ENCODE data around the gene NDST1. TPM values are rescaled to one million over a fixed set of nuclear protein-coding genes. Genes with fewer than 3 reads are reported as not detected.
A peak's percentile ranks its signal among the peaks of the same experiment; 100 is the strongest.

Gene NDST1
- total RNA-seq, 4 donors from 2014 or later: 45.4 to 86.5 (median 81.2) TPM

DNA sequence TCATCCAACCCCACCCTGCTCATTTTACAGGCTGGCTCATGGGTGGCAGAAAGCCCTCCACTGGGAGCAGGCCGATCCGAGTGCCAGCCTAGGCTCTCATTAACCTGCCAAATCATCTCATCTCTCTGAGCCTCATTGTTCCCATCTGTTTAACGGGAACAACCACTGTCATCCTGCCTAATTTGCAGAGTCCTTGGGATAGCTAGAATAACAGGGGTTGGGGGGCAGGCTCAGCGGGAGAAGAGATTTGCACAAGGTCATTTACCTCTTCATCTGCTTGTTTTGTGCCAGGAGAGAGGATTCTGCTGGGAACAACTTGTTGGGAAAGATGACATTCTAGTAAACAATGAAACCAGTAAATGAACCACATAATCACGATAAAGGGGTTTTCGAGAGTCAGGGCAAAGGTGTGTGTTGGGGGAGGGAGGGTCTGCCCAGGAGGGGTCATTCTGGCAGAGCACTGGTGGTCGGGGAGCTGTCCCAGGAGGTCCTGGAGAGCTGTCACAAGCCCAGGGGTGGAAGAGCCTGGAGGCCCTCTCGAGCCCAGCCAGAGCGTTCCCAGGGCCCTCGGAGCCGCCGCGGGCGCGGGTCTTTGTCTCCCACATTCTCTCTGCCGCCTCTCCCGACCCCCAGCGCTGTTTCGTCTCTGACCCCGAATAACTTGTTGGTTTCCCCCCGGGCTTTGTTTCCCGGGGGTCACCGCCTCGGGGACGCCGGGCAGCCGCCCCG lies 22.8 kb upstream of the NDST1 start:
- TF ChIP-seq, protein P1, sequence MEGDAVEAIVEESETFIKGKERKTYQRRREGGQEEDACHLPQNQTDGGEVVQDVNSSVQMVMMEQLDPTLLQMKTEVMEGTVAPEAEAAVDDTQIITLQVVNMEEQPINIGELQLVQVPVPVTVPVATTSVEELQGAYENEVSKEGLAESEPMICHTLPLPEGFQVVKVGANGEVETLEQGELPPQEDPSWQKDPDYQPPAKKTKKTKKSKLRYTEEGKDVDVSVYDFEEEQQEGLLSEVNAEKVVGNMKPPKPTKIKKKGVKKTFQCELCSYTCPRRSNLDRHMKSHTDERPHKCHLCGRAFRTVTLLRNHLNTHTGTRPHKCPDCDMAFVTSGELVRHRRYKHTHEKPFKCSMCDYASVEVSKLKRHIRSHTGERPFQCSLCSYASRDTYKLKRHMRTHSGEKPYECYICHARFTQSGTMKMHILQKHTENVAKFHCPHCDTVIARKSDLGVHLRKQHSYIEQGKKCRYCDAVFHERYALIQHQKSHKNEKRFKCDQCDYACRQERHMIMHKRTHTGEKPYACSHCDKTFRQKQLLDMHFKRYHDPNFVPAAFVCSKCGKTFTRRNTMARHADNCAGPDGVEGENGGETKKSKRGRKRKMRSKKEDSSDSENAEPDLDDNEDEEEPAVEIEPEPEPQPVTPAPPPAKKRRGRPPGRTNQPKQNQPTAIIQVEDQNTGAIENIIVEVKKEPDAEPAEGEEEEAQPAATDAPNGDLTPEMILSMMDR (IDR thresholded peaks at IDR 0.05): no peak
- ATAC-seq (ENCODE audit: low FRiP score) (peak; percentile 3), DNase-seq (ENCODE audit: low spot score) (no peak)

DNA sequence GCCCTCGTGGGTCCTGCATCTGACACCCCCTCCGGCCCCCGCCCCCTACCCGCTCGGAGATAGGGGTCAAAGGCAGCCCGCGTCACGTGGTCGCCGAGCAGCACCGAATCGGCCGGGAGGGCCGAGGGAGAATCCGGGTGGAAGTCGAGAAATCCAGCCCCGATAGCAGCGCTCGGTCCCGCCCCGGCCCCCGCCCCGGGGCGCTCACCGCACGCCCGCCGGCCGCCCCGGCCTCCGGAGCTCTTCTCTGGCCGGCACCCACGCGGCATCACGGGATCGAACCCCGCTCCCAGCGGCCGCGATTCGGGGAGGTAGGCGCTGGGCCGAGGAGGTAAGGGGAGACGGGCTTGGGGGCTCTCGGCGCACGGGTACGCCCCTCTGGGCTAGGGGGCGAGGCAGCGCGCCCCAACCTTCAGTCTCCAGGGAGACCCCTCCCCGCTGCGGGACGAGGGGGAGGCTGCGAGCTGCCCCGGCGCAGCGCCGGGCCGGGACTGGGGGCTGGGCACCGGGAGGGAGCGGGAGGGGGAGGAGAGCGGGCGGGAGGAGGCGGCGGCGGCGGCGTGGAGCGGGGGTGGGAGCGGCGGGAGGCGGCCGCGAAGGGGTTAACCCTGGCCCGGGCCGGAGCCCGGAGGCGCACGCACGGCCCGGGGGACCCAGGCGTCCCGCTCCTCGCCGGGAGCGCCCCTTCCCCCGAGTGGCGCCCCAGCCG lies 22.1 kb upstream of the NDST1 start:
- TF ChIP-seq, protein P1 (IDR thresholded peaks at IDR 0.05): no peak
- ATAC-seq (ENCODE audit: low FRiP score): peak; percentile 58
- no peak for DNase-seq (ENCODE audit: low spot score)

DNA sequence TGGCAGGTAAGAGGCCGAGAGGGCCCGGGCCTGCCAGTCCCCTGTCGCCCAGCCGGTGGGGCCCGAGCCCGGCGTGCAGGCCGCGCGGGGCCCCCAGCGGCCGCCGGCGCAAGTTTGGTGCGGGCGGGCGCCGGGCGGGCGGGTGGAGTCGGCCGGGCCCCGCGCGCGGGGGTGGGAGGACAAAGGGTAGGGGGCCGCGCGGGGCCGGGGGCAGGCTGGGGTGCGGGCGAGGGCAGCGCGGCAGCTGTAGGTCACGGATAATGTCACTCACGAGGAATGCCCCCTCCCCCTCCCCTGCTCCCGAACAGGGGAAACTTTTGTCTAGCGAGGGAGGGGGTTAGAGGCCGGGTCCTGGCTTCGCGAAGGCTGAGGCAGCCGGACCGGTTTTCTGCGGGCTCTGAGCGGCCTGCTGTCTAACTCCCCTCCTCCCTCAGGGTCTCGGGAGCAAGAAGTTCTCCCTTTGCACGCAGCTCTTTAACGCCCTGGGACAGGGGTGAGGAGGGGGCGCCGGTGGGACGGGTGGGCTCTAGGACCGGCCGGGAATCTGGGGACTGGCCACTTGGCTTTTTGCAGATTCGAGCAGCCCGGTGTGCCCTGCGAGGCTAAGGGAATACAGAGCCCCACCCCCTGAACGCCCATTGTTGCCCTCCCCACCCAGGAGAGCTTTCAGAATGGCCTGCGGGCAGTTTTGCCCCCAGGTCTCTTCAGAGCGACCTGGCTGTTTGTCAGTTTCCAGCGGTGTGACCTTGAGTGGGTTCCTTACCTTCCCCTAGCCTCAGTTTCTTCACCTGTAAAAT lies 21.3 kb upstream of the NDST1 start:
- DNase-seq (ENCODE audit: low spot score) (no peak), ATAC-seq (ENCODE audit: low FRiP score) (peak; percentile 27)
- TF ChIP-seq, protein P1 (IDR thresholded peaks at IDR 0.05): no peak

DNA sequence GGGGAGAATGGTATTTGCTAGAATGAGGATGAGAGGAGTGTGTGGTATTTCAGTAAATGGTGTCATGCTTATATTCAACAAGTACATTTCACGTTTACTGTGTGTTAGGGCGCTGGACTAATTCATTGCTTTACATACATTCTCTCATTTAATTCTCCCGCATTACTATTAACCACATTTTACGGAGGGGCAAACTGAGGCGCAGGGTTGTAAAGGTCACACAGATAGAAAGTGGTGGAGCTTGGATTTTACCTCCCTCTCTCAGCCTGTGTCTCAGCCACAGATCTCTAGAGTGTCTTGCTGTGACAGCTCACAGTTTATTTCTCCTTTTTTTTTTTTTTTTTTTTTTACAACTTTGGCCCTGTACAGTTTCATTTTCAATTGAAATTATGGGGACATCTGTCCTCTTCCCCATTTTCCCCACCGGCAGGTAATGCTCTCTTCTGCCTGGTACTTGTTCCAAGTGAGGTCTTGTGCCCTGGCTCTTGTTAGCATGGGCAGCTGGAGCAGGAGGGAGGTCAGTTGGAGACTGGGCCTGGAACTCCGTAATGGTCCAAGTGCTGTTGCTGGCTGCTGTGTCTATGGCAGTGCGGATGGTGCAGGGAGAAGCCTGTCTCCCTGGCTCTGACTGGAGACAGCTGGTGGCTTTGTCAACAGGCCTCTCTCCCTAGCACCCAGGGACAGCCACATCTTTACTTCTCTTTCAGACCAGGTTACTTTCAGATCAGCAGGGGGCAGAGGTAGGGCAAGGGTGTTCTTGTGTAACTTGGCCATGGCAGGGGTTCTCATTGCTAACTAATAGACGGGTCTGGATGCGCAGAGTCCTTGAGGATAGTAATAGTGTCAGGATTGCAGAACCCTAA lies 20.5 kb upstream of the NDST1 start:
- ATAC-seq (ENCODE audit: low FRiP score): no peak
- TF ChIP-seq, protein P1 (IDR thresholded peaks at IDR 0.05): no peak
- DNase-seq (ENCODE audit: low spot score): no peak

DNA sequence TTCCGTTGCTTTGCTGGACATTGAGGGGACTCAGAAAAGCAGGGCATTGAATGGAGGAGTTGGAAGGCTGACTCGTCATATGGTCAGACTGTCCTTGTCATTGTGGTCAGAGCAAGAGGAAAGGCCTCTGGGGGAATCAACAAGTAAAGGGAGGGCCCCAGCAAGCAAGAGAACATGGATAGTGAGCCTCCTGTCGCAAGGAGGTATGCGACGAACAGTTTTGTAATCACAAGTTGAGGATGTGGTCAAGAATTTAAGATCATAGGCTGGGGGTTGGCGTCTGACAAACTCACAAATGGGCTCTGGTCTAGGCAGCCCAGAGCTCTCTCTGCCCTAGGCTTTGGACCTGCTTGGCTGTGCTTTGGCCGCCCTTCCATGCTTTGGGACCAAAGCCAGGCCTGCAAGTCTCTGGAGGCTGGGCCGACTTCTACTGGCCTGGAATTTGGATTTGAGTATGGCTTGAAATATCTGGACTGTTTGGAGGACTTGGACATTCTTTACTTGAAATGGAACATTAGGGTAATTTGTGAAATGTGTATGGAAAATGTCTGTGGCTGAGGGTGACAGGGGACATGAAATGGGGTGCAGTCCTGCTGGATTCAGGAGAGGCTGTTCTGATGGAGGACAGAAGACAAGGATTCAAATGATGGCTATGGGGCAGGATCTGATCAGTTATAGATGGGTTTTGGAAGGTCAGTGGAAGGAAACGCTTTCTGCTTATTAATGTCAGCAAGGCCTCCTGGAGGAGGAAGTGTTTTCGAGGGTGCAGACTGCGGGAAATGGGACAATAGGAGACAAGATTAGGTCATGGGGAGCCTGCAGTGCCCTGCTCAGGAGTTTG lies 19.2 kb upstream of the NDST1 start:
- no peak for DNase-seq (ENCODE audit: low spot score)
- no peak for ATAC-seq (ENCODE audit: low FRiP score)
- TF ChIP-seq, protein P1 (IDR thresholded peaks at IDR 0.05): no peak

Measured in omental fat pad (tissue), 4 donors.